GM12892 (cell line): ENCODE data around the gene NLGN2.

Experiments
- POLR2A ChIP-seq: IDR thresholded peaks from 2 replicates; pipeline ENCODE4 v1.6.1; 2011; ENCODE audit warnings: low read depth, low read length, control low read depth
- POLR2AphosphoS5 ChIP-seq: IDR thresholded peaks from 2 replicates; pipeline ENCODE4 v1.6.1; 2011; ENCODE audit warnings: low read depth, low read length, control low read depth
- TAF1 ChIP-seq: IDR thresholded peaks from 2 replicates; pipeline ENCODE4 v1.6.1; 2011; ENCODE audit warnings: low read depth, mild to moderate bottlenecking, control low read depth, low read length, borderline replicate concordance

- TF ChIP-seq TAF1, result peak; percentile 82
- TF ChIP-seq POLR2A, result peak; percentile 94
- peak; percentile 91 for TF ChIP-seq POLR2AphosphoS5
Observed at GRCh38 chr17:7403977-7404736, 3.5 kb upstream of the NLGN2 start, which contains the start of gene TMEM256.
